Activated naive CD4-positive, alpha-beta T cell treated with anti-CD3 and anti-CD28 coated beads for 36 hours (primary cell): ENCODE data around the gene GALNT17. TPM values are rescaled to one million over a fixed set of nuclear protein-coding genes. Genes with fewer than 3 reads are reported as not detected.

Experiments used
- CTCF ChIA-PET: fragments of 350-600 bp; sonication (Branson Sonifier 250); formaldehyde crosslinking; loops from one replicate; lab custom pipeline; 2021; ENCODE audit warnings: antibody characterized with exemption; lab: Charles Lee
- DNase-seq: peaks from one replicate; pipeline ENCODE4 v3.0.0-alpha.2; 2020
- H3K27ac Mint-ChIP-seq: one replicate; pipeline ENCODE4 v1.8.0; 2021; ENCODE audit warnings: mild to moderate bottlenecking, mixed read lengths
- H3K27me3 Mint-ChIP-seq: one replicate; pipeline ENCODE4 v1.8.0; 2021; ENCODE audit warnings: low read depth, mixed read lengths
- H3K36me3 Mint-ChIP-seq: one replicate; pipeline ENCODE4 v1.8.0; 2021; ENCODE audit warnings: low read depth, mixed read lengths
- H3K4me1 Mint-ChIP-seq: one replicate; pipeline ENCODE4 v1.8.0; 2021; ENCODE audit warnings: low read depth, mixed read lengths
- H3K4me3 Mint-ChIP-seq: one replicate; pipeline ENCODE4 v1.8.0; 2021; ENCODE audit warnings: mild to moderate bottlenecking, moderate library complexity, mixed read lengths
- H3K9me3 Mint-ChIP-seq: one replicate; pipeline ENCODE4 v1.8.0; 2021; ENCODE audit warnings: mixed read lengths
- intact Hi-C: fragments of 100-400 bp; cut with micrococcal nuclease; formaldehyde crosslinking; loops from one replicate; pipeline ENCODE4 v1.15.1; 2023
- total RNA-seq, 2 experiments: library from RNA; stranded (reverse); gene quantifications; one replicate each; pipeline ENCODE4 v1.2.3, GENCODE V29; 2021

Gene GALNT17
- total RNA-seq, 2 experiments from 2014 or later, result not detected

DNA sequence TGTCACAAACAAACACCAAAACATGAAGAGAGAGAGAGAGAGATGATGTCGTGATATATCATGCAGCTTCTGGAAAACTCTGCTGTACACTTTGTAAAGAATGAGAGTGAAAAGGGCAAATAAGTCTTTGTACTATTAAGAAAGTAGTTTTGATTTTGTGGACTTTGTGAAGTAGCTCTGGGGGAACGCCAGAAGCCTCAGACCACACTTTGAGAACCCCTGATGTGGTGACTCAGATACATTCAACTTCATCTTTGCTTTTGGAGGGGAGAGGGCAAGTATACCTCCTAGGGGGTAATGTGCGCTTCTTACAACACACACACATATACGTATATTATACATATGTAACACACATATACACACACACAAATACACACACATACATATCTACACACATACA is 84.3 kb downstream of the GALNT17 start:
- H3K27me3 Mint-ChIP-seq, result no peaks in the 10 kb centered on the region
- no peak overlapping the region for H3K27ac Mint-ChIP-seq
- no peak overlapping the region for H3K4me3 Mint-ChIP-seq
- no peak for DNase-seq
- H3K9me3 Mint-ChIP-seq, result peaks cover 20% of the 10 kb centered on the region
- intact Hi-C loops, result no loop called here
- no peaks in the 10 kb centered on the region for H3K4me1 Mint-ChIP-seq
- H3K36me3 Mint-ChIP-seq, result no peaks in the 10 kb centered on the region
- CTCF ChIA-PET, result no interaction called here

DNA sequence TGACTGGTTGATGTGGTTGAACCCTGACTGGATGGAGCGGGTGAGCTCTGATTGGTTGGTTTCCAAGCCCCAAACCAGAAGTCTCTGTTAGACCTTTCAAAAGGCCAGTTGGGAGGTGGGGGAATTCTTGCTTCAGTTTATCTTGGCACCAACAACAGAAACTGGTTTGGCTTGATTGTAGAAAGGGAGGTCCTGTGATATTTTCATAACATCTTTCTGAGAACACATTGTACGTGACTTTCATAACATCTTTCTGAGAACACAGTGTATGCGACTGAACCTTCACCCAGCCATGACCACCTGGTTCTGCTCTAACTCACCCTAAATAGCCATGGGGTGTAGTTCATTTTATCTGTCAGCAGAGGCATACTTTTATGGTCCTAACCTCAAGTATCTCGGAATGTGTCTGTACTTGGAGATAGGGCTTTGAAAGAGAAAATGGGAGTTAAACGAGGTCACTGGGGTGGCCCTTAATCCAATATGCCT is 88.3 kb downstream of the GALNT17 start:
- Mint-ChIP-seq H3K36me3 (no peaks in the 10 kb centered on the region), H3K27me3 (no peaks in the 10 kb centered on the region), H3K9me3 (peaks cover 20% of the 10 kb centered on the region), H3K4me1 (no peaks in the 10 kb centered on the region), H3K27ac (no peak overlapping the region), H3K4me3 (no peak overlapping the region)
- no peak for DNase-seq
- CTCF ChIA-PET, result no interaction called here
- intact Hi-C loops, result no loop called here

DNA sequence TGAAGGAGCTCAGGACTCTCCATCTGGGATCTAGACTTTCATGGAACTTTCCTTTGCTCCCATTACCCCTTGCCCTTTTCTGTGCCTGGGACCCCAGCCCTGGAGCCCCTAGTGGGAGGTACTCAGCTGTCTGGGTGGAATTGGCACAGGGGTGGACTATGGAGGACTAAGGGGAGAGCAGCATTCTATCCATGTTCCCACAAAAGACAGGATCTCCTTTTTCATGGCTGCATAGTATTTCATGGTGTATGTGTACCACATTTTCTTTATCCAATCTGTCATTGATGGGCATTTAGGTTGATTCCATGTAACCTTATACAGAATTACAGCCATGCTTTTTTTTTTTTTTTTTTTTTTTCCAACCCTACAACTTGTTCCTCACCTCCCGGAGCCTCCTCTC is 89.1 kb downstream of the GALNT17 start:
- Mint-ChIP-seq H3K36me3 (no peaks in the 10 kb centered on the region), H3K9me3 (peaks cover 16% of the 10 kb centered on the region), H3K4me1 (no peaks in the 10 kb centered on the region), H3K4me3 (no peak overlapping the region), H3K27me3 (no peaks in the 10 kb centered on the region), H3K27ac (no peak overlapping the region)
- no peak for DNase-seq
- intact Hi-C loops, result no loop called here
- CTCF ChIA-PET, result no interaction called here

GRCh38 chr7:71221549-71221948 is 89.6 kb downstream of the GALNT17 start:
- intact Hi-C loops, result no loop called here
- CTCF ChIA-PET, result no interaction called here
- peaks cover 13% of the 10 kb centered on the region for H3K9me3 Mint-ChIP-seq
- no peak for DNase-seq
- H3K4me3 Mint-ChIP-seq, result no peak overlapping the region
- no peaks in the 10 kb centered on the region for H3K4me1 Mint-ChIP-seq
- H3K27me3 Mint-ChIP-seq, result no peaks in the 10 kb centered on the region
- no peak overlapping the region for H3K27ac Mint-ChIP-seq
- no peaks in the 10 kb centered on the region for H3K36me3 Mint-ChIP-seq

DNA sequence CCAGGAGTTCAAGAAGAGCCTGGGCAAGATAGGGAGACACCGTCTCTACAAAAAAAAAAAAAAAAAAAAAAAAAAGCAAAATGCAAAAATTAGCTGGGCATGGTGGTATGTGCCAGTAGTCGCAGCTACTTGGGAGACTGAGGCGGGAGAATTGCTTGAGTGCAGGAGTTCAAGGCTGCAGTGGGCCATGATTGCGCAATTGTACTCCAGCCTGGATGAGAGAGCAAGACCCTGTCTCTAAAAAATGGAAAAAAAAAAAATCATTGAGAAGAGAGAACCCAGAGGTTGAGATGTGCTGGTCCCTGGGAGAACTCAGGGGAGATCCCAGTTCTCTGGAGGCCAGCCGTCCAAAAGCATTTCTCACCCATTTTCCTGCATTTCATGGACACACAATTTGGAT is 95.2 kb downstream of the GALNT17 start:
- peaks cover 17% of the 10 kb centered on the region for H3K9me3 Mint-ChIP-seq
- intact Hi-C loops, result no loop called here
- CTCF ChIA-PET, result no interaction called here
- H3K36me3 Mint-ChIP-seq, result no peaks in the 10 kb centered on the region
- no peak overlapping the region for H3K4me3 Mint-ChIP-seq
- H3K27me3 Mint-ChIP-seq, result no peaks in the 10 kb centered on the region
- no peak overlapping the region for H3K27ac Mint-ChIP-seq
- DNase-seq, result no peak
- no peaks in the 10 kb centered on the region for H3K4me1 Mint-ChIP-seq

DNA sequence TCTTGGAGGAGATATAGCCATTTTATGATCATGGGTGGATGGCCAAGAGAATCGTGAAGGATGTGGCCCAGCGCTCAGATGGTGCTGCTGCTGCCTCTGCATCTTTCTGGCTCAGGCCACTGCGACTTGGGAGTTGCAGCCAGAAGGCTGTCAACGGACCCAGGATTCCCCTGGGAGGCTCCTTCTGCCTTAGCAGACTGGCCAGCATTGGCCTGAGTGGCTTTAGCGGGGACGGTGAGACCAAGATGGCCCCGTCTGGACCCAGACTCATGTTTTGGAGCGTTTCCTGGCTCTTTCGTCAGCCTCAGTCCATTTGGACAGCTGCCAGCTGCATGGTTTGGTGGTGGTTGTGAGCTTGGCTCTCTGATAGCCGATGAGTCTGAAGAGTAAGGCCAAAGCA is 97.2 kb downstream of the GALNT17 start:
- Mint-ChIP-seq H3K4me3 (no peak overlapping the region), H3K27me3 (no peaks in the 10 kb centered on the region), H3K27ac (no peak overlapping the region), H3K4me1 (no peaks in the 10 kb centered on the region), H3K9me3 (peaks cover 21% of the 10 kb centered on the region), H3K36me3 (peaks cover 1% of the 10 kb centered on the region)
- no peak for DNase-seq
- CTCF ChIA-PET, result no interaction called here
- intact Hi-C loops, result no loop called here

DNA sequence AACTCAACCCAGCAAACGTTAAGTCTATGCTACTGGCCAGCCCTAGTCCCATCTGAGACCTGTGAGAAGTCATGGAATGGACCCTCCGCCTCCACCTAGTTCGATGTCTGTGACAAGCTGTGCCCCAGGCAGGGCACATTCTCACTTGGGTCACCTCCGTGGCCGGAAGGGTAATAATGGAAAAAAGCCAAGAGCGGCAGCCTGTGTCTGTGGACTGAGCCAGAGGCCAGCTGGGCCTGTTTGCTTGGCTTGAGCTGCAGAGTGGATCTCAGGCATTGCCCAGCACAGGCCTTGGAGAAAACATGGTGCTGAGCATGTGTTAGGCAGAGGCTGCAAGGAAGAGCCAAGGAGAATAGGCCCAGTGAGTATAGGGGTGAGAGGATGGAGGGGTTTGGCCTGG is 97.8 kb downstream of the GALNT17 start:
- Mint-ChIP-seq H3K27me3 (no peaks in the 10 kb centered on the region), H3K4me3 (no peak overlapping the region), H3K4me1 (no peaks in the 10 kb centered on the region), H3K36me3 (peaks cover 1% of the 10 kb centered on the region), H3K9me3 (peaks cover 21% of the 10 kb centered on the region), H3K27ac (no peak overlapping the region)
- no peak for DNase-seq
- intact Hi-C loops, result no loop called here
- CTCF ChIA-PET, result no interaction called here

- intact Hi-C loops, result no loop called here
- CTCF ChIA-PET, result no interaction called here
- Mint-ChIP-seq H3K4me3 (no peak overlapping the region), H3K27ac (no peak overlapping the region), H3K4me1 (no peaks in the 10 kb centered on the region), H3K9me3 (peaks cover 17% of the 10 kb centered on the region), H3K27me3 (no peaks in the 10 kb centered on the region), H3K36me3 (peaks cover 1% of the 10 kb centered on the region)
- DNase-seq, result no peak
These were observed 103.3 kb downstream of the GALNT17 start for GRCh38 chr7:71235253-71235652.

- no peaks in the 10 kb centered on the region for H3K27me3 Mint-ChIP-seq
- H3K27ac Mint-ChIP-seq, result no peak overlapping the region
- no peak overlapping the region for H3K4me3 Mint-ChIP-seq
- H3K36me3 Mint-ChIP-seq, result peaks cover 1% of the 10 kb centered on the region
- no peak for DNase-seq
- H3K9me3 Mint-ChIP-seq, result peaks cover 18% of the 10 kb centered on the region
- CTCF ChIA-PET, result no interaction called here
- no peaks in the 10 kb centered on the region for H3K4me1 Mint-ChIP-seq
- intact Hi-C loops, result no loop called here
These were observed 104.5 kb downstream of the GALNT17 start for GRCh38 chr7:71236230-71237105.

- H3K36me3 Mint-ChIP-seq, result no peaks in the 10 kb centered on the region
- peaks cover 14% of the 10 kb centered on the region for H3K9me3 Mint-ChIP-seq
- H3K27ac Mint-ChIP-seq, result no peak overlapping the region
- intact Hi-C loops, result no loop called here
- DNase-seq, result no peak
- no peak overlapping the region for H3K4me3 Mint-ChIP-seq
- H3K4me1 Mint-ChIP-seq, result no peaks in the 10 kb centered on the region
- no peaks in the 10 kb centered on the region for H3K27me3 Mint-ChIP-seq
- CTCF ChIA-PET, result no interaction called here
These were observed 106.0 kb downstream of the GALNT17 start for GRCh38 chr7:71237945-71238344.

- no peak overlapping the region for H3K4me3 Mint-ChIP-seq
- no peak for DNase-seq
- no peaks in the 10 kb centered on the region for H3K27me3 Mint-ChIP-seq
- H3K36me3 Mint-ChIP-seq, result no peaks in the 10 kb centered on the region
- H3K27ac Mint-ChIP-seq, result no peak overlapping the region
- no peaks in the 10 kb centered on the region for H3K4me1 Mint-ChIP-seq
- CTCF ChIA-PET, result no interaction called here
- intact Hi-C loops, result no loop called here
- H3K9me3 Mint-ChIP-seq, result peaks cover 17% of the 10 kb centered on the region
These were observed 106.8 kb downstream of the GALNT17 start for GRCh38 chr7:71238581-71239295.

GRCh38 chr7:71239586-71240268 is 107.8 kb downstream of the GALNT17 start:
- no peak overlapping the region for H3K4me3 Mint-ChIP-seq
- no peak overlapping the region for H3K27ac Mint-ChIP-seq
- H3K9me3 Mint-ChIP-seq, result peaks cover 15% of the 10 kb centered on the region
- H3K36me3 Mint-ChIP-seq, result no peaks in the 10 kb centered on the region
- CTCF ChIA-PET, result no interaction called here
- H3K27me3 Mint-ChIP-seq, result no peaks in the 10 kb centered on the region
- intact Hi-C loops, result no loop called here
- DNase-seq, result no peak
- H3K4me1 Mint-ChIP-seq, result no peaks in the 10 kb centered on the region
